GM21390 (cell line): ENCODE data around the gene TMEM40.
"Not testable (repeated sequence)": the region's sequence is repeated elsewhere in the genome, so short reads cannot be mapped to it uniquely, and the experiment has no call there.

ENCODE experiments used
- ATAC-seq: cut with Tn5 transposase; IDR thresholded peaks from one replicate; pipeline ENCODE4 v1.9.1; 2021; ENCODE audit not compliant: unreplicated experiment

Gene TMEM40

GRCh38 chr3:12719984-12720898, 38.8 kb downstream of the TMEM40 start:
- ATAC-seq, result peak; percentile 85

- ATAC-seq, result no peak
Observed at GRCh38 chr3:12719541-12719940, 39.5 kb downstream of the TMEM40 start.

- no peak for ATAC-seq
Observed at GRCh38 chr3:12716605-12717151, 42.4 kb downstream of the TMEM40 start.

GRCh38 chr3:12714278-12714677, 44.8 kb downstream of the TMEM40 start:
- no peak for ATAC-seq

- ATAC-seq, result no peak
Observed at GRCh38 chr3:12710062-12710461, 49.0 kb downstream of the TMEM40 start.

GRCh38 chr3:12709334-12709733, 49.7 kb downstream of the TMEM40 start:
- ATAC-seq, result no peak

- ATAC-seq, result no peak
Observed at GRCh38 chr3:12708584-12709192, 50.4 kb downstream of the TMEM40 start.

- no peak for ATAC-seq
Observed at GRCh38 chr3:12707449-12707848, 51.6 kb downstream of the TMEM40 start.

GRCh38 chr3:12706504-12707253, 52.4 kb downstream of the TMEM40 start:
- peak; percentile 90 for ATAC-seq

GRCh38 chr3:12705981-12706380, 53.1 kb downstream of the TMEM40 start:
- ATAC-seq, result no peak

GRCh38 chr3:12705374-12705926, 53.6 kb downstream of the TMEM40 start:
- ATAC-seq, result no peak

- ATAC-seq, result no peak
Observed at GRCh38 chr3:12702501-12702900, 56.6 kb downstream of the TMEM40 start.

- not testable (repeated sequence) for ATAC-seq
Observed at GRCh38 chr3:12701601-12702000, 57.5 kb downstream of the TMEM40 start.

- ATAC-seq, result no peak
Observed at GRCh38 chr3:12700800-12701199, 58.3 kb downstream of the TMEM40 start.

GRCh38 chr3:12695916-12696315, 63.1 kb downstream of the TMEM40 start:
- ATAC-seq, result no peak

GRCh38 chr3:12695112-12695511, 63.9 kb downstream of the TMEM40 start:
- no peak for ATAC-seq

- ATAC-seq, result no peak
Observed at GRCh38 chr3:12692444-12692843, 66.6 kb downstream of the TMEM40 start.

- ATAC-seq, result no peak
Observed at GRCh38 chr3:12689997-12690711, 68.9 kb downstream of the TMEM40 start.

- no peak for ATAC-seq
Observed at GRCh38 chr3:12687948-12688347, 71.1 kb downstream of the TMEM40 start.

- no peak for ATAC-seq
Observed at GRCh38 chr3:12686096-12686495, 73.0 kb downstream of the TMEM40 start.
